ENCODE measurements around the gene DLK1. TPM values are rescaled to one million over a fixed set of nuclear protein-coding genes. Genes with fewer than 3 reads are reported as not detected.

The DLK1 gene
- polyA plus RNA-seq, 1 of the 3 experiments (the other 2 are of a cell fraction) = 1.7 TPM

DNA sequence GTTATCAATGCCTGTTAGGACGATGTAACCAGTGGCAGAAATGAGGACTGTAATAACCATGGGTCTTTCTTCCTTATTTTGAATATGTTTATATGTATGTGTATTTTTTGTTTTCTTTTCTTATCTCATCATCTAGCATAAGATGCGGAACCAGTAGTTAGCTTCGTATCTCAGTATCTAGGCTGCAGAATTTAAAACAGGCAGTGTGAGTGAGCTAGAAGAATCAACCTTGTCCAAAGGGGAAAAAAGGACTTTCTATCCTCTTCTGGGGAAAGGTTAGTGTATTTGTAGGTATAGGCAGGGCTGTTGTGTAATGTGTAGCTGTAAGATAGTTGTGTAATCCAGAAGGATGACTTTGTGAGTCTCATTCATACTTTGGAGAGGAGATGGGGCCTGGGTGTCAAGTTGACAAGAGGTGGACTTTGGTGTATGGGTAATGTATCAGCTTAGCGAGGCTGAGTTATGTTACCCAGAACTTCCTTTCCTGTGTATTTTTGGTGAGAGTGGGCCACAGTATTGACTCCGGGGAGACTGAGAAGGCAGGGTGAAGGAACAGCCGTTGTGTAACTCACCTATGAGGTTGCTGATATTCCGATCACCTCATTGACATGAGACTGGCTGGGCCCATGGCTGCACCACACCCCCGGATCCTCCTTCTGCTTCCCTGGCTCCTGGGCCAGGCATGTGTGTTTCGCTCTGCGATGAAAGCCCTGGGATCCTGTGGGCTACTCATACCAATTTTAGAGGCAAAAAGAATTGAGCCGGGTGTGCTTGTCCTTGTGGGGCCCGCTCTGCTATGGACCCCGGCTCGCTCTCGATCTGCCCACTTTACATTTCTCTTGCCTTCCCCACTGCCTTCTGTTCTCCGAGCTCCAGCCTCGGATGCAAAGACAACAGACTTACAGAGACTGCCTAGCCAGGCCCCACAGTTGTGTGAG is 24.3 kb downstream of the DLK1 start:
- Histone ChIP-seq H2AFZ (ENCODE audit: low read depth) (no peak overlapping the region), H3K27me3 (ENCODE audit: insufficient read depth) (no peaks in the 10 kb centered on the region), H3K9me2 (no peaks in the 10 kb centered on the region), H3K4me3 (ENCODE audit: low read depth in 2 of 2, low read length in 1 of 2) (no peak overlapping the region), H3K4me2 (no peak overlapping the region), H3K9me3 (no peaks in the 10 kb centered on the region), H3F3A (replicated peaks; ENCODE audit: insufficient read depth) (no peaks in the 10 kb centered on the region), H3K79me2 (ENCODE audit: insufficient read depth) (no peaks in the 10 kb centered on the region), H3K27ac (ENCODE audit: low read depth in 2 of 2, low read length in 1 of 2) (no peak overlapping the region; a peak in 1 of 4 replicates), H3K36me3 (replicated peaks in 1 of 2; ENCODE audit: control insufficient read depth in 1 of 2, insufficient read depth in 2 of 2, low read length in 1 of 2) (no peaks in the 10 kb centered on the region), H3K9ac (no peak overlapping the region), H4K20me1 (ENCODE audit: insufficient read depth) (no peaks in the 10 kb centered on the region), H3K4me1 (ENCODE audit: control insufficient read depth in 1 of 2, insufficient read depth in 2 of 2, low read depth in 1 of 2, low read length in 1 of 2) (peaks cover 0 to 2% of the 10 kb centered on the region in 2 experiments; a peak in 1 of 4 replicates)
- POLR2A ChIA-PET = no interaction called here
- CTCF ChIA-PET = interaction anchor here (0.9 to 1.0 kb wide), 2 partner anchors 12 to 150 kb away, joined by 3 read pairs; no protein-coding TSS in a partner anchor
- TF ChIP-seq, protein P1, sequence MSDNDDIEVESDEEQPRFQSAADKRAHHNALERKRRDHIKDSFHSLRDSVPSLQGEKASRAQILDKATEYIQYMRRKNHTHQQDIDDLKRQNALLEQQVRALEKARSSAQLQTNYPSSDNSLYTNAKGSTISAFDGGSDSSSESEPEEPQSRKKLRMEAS (IDR thresholded peaks at IDR 0.05; ENCODE audit: low read depth) = no peak
- TF ChIP-seq RFX5 (IDR thresholded peaks at IDR 0.05; ENCODE audit: low read length) (no peak), RAD21 (IDR thresholded peaks at IDR 0.05; ENCODE audit: low read length) (no peak), RXRA (IDR thresholded peaks at IDR 0.05; ENCODE audit: borderline replicate concordance, low read depth) (no peak), ELF1 (IDR thresholded peaks at IDR 0.05) (no peak), GABPA (IDR thresholded peaks at IDR 0.05; ENCODE audit: low read depth) (no peak), EP300 (IDR thresholded peaks at IDR 0.05; ENCODE audit: borderline replicate concordance in 1 of 2, low read depth in 1 of 2, low read length in 1 of 2) (no peak), TEAD4 (IDR thresholded peaks at IDR 0.05; ENCODE audit: borderline replicate concordance, insufficient read depth) (no peak)
- TF ChIP-seq, protein P2, sequence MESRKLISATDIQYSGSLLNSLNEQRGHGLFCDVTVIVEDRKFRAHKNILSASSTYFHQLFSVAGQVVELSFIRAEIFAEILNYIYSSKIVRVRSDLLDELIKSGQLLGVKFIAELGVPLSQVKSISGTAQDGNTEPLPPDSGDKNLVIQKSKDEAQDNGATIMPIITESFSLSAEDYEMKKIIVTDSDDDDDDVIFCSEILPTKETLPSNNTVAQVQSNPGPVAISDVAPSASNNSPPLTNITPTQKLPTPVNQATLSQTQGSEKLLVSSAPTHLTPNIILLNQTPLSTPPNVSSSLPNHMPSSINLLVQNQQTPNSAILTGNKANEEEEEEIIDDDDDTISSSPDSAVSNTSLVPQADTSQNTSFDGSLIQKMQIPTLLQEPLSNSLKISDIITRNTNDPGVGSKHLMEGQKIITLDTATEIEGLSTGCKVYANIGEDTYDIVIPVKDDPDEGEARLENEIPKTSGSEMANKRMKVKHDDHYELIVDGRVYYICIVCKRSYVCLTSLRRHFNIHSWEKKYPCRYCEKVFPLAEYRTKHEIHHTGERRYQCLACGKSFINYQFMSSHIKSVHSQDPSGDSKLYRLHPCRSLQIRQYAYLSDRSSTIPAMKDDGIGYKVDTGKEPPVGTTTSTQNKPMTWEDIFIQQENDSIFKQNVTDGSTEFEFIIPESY (IDR thresholded peaks at IDR 0.05; ENCODE audit: borderline replicate concordance, low read depth) = no peak
- WGBS (ENCODE audit: low lambda C conversion rate) = 75% methylated on average over 17 of the region's 17 CpGs
- DNase-seq = no peak

DNA sequence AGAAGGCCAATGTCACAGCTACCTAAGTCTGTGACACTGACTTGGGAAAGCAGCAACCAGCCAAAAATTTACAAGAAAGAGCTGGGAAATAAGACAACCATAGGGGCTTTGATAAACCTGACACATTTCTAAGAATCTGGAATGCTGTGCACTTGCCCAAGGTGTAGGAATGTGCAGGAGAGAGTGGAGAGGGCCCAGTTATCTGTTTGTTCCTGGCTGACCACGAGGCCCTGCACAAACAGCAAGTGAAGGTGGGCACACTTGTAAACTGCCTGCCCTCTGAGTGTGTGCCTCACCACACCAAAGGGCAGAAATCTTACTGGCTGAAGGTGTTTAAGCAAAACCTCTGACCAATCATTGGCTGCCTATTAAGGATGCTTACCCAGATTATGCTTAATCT is 27.3 kb downstream of the DLK1 start:
- TF ChIP-seq POLR2AphosphoS5 (IDR thresholded peaks at IDR 0.05; ENCODE audit: low read depth, low read length) = no peak
- no peak for TF ChIP-seq REST (IDR thresholded peaks at IDR 0.05; ENCODE audit: low read depth, low read length)
- no peak for TF ChIP-seq MEF2A (IDR thresholded peaks at IDR 0.05; ENCODE audit: borderline replicate concordance, low read depth)
- TF ChIP-seq NFIC (IDR thresholded peaks at IDR 0.05; ENCODE audit: borderline replicate concordance) = no peak
- H3K4me2 ChIP-seq = no peak overlapping the region
- H4K20me1 ChIP-seq (ENCODE audit: insufficient read depth) = no peaks in the 10 kb centered on the region
- 0% methylated on average over 1 of the region's 1 CpG for WGBS (ENCODE audit: low lambda C conversion rate)
- DNase-seq = no peak
- no peaks in the 10 kb centered on the region for H3K79me2 ChIP-seq (ENCODE audit: insufficient read depth)
- H3K4me1 ChIP-seq (ENCODE audit: control insufficient read depth in 1 of 2, insufficient read depth in 2 of 2, low read depth in 1 of 2, low read length in 1 of 2) = peaks cover 0 to 2% of the 10 kb centered on the region in 2 experiments; a peak in 1 of 4 replicates
- ChIA-PET POLR2A (no interaction called here), CTCF (interaction anchor here (1.1 to 1.4 kb wide), 2 partner anchors 9 to 148 kb away, joined by 3 read pairs; no protein-coding TSS in a partner anchor)
- no peak overlapping the region for H3K27ac ChIP-seq (ENCODE audit: low read depth in 2 of 2, low read length in 1 of 2)
- no peak overlapping the region for H3K4me3 ChIP-seq (ENCODE audit: low read depth in 2 of 2, low read length in 1 of 2)
- no peak overlapping the region for H3K9ac ChIP-seq
- no peaks in the 10 kb centered on the region for H3K36me3 ChIP-seq (replicated peaks in 1 of 2; ENCODE audit: control insufficient read depth in 1 of 2, insufficient read depth in 2 of 2, low read length in 1 of 2)
- no peaks in the 10 kb centered on the region for H3F3A ChIP-seq (replicated peaks; ENCODE audit: insufficient read depth)
- H3K27me3 ChIP-seq (ENCODE audit: insufficient read depth) = no peaks in the 10 kb centered on the region
- H2AFZ ChIP-seq (ENCODE audit: low read depth) = no peak overlapping the region
- H3K9me3 ChIP-seq = no peaks in the 10 kb centered on the region
- no peaks in the 10 kb centered on the region for H3K9me2 ChIP-seq

All from SK-N-SH (cell line).